Ramos (cell line): Measurements from ENCODE around the gene PLPP1.

ENCODE experiments used
- in situ Hi-C: fragments of 300-500 bp; cut with MboI; formaldehyde crosslinking; loops from one replicate; pipeline ENCODE4 v1.14.3; 2022; ENCODE audit warnings: low sequenced_read_pairs; ENCODE audit not compliant: unreplicated experiment

Gene PLPP1

DNA sequence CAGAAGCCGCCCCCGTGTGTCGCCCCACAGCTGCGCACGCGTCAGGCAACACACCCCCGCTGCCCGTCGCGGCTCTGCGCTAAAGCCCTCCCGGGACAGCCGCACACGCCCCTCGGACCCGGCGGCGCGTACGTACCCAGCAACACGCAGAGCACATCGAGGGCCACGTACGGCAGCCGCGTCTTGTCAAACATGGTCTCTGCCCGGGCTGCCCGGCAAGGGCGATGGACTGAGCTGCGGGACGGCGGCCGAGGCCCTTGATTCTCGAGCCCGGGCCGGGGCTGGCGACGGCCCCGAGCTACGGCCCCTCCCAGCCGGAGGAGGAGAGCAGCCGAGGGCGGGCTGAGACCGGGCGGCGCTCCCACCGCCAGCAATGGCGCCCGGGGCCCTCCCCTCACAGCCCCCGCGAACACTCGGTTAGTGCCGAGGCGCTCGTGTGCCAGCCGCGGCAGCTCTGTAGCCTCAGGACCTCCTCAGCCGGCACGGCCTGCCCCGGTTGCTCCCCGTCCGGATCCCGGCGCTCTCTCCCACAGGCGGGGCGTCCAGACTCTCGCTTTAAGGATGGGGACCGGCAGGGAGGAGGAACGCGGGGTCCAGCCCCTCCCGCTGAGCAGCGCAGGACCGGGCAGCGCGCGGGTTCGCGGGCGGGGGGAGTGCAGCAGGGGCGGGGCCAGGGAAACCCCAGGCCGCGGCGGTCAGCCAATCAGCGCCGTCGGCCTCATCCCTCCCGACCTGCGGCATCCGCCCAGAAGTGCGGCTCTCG lies at the start of gene PLPP1:
TSS of gene PLPP1 (minus strand) at position 529 of the 763 bp plus-strand sequence. CDS start at position 194, 335 bp downstream.
- in situ Hi-C loops: no loop called here

DNA sequence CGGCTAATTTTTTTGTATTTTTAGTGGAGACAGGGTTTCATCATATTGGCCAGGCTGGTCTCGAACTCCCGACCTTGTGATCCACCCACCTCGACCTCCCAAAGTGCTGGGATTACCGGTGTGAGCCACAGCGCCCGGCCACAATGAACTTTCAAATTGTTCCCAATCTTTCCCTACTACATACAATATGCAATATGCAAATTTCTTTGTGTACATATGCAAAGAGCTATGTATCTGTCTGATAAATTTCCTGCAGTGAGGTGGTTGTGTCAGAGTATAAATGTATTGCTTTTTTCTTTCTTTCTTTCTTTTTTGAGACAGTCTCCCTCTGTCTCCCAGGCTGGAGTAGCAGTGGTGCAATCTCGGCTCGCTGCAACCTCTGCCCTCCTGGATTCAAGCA lies 48.8 kb upstream of the PLPP1 start:
- in situ Hi-C loops: no loop called here

DNA sequence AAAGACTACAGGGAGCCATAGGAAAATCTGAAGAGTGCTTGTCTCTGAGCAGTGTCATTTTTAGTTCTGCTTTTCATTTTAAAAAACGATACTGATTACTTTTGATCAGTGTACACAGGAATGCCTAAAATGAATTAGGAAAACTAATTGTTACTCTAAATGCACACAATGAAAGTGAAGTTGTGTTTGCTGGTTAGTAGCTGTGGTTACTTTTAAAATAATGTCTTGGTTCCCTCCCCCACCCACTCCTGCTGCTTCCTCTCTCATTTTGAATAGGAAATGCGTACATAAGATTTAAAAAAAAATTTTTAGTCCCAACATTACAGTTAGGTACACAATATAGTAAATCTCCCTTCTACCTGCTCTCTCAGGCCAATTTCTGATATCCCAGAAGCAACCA lies 47.5 kb upstream of the PLPP1 start:
- in situ Hi-C loops: no loop called here

DNA sequence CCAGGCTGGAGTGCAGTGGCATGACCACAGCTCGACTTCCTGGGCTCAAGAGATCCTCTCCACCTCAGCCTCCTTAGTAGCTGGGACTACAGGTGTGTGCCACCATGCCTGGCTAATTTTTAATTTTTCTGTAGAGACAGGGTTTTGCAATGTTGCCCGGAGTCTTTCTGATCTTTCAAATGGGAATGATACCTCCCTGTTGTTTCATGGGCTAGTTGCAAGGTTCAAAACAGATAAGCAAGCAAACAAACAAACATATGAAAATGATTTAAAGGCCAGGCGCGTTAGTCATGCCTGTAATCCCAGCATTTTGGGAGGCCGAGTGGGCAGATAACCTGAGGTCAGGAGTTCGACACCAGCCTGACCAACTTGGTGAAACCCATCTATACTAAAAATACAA lies 45.3 kb upstream of the PLPP1 start:
- in situ Hi-C loops: no loop called here

DNA sequence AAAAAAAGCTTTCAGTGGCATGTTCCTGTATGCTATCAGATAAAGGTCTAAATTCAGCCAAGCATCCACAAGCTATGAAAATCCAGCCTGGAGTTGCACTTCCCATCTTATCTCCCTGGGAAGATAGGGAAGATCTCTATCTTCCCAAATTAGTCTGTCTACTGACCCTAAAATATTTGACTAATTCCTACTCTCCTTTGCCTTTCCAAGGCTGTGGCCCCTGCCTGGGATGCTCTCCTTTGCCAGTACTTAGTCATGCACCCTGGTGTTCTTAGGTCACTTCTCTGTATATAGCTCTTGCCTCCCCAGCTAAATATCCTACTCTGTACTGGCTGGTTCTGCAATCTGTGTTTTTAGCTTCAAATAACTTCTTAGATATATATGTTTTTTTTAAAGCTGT lies 44.0 kb upstream of the PLPP1 start:
- in situ Hi-C loops: no loop called here

DNA sequence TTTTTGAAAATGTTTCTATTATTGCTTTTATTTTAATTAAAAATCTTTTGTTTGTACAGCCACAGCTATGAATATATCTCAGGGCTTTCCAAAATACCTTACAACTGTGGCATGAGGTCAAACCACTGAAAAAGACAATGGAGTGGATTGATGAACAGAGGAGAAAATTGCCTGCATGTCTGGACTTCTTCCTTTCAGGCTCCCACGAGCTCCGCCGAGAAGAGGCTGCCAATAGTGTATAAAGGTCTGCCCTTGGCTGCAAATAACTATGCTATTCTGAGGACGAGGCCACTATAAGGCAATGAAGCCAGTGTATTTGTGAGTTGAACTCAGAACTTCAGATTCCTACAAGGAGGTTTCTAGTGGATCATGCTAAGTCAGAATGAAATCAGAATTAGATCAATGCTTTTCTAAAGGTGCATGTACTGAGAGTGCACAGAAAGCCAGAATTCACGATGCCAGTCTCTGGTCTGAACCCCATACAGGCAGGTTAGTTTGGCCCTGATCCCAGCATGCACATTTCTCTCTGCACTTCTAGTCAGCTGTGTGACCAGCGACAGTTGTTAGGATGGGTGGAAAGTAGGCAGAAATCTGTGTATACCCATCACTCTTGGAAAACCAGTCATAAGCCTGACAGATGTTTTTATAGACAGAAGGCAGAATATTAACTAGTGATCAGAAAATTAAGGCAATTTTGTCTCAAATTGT lies 42.7 kb upstream of the PLPP1 start:
- in situ Hi-C loops: no loop called here

DNA sequence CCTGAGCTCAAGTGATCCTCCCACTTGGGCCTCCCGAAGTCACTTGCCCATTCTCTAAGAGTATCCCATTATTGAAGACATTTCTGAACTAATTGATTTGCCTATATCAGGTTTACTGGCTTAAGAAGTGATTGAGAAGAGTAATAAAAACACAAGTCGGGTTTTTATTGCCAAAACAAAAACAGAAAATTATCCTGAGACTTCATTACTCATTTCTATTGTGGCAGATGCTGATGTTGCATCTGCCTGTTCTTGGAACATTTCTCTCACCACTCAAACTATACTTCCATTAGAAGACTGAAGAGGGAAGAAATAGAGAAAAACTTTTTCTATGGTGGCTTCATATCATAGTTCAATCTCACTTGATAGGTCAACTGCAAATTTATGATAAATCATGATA lies 41.9 kb upstream of the PLPP1 start:
- in situ Hi-C loops: no loop called here

DNA sequence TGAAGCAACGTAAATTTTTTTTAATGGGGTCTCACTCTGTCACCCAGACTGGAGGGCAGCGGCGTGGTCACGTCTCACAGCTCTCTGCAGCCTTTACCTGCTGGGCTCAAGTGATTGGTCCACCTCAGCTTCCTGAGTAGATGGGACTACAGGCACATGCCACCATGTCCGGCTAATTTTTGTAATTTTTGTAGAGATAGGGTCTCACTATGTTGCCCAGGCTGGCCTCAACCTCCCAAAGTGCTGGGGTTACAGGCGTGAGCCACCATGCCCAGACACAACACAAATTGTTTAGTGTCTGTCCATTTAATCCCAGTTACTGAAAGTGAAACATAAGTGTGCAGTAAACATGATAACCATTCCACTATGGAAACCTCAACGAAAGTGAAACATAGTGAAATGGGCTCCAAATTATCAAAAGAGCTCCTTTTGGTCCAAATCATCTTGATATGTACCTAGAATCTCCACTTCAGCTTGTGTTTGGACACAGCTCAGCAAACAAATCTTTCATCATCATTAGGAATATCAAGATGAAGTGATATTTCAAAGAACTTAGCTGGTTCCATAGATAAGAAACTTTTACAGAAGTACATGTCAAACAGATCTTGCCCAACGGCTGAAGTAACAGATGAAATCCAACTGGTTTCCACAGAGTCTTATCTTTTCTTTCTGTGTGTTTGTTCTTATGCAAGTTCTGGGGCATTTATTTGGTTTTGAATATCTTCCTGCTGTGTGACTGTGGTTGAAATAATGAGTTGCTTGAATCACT lies 41.2 kb upstream of the PLPP1 start:
- in situ Hi-C loops: no loop called here

DNA sequence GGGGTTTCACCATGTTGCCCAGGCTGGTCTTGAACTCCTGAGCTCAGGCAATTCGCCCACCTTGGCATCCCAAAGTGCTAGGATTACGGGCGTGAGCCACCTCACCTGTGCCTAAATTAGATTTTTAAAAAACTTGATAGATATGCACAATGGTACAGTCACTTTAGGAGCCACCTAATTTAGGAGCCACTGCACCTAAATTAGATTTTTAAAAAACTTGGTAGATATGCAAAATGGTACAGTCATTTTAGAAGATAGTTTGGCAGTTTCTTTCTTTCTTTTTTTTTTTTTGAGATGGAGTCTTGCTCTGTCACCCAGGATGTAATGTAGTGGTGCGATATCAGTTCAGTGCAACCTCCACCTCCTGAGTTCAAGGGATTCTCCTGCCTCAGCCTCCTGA lies 37.8 kb upstream of the PLPP1 start:
- in situ Hi-C loops: no loop called here

DNA sequence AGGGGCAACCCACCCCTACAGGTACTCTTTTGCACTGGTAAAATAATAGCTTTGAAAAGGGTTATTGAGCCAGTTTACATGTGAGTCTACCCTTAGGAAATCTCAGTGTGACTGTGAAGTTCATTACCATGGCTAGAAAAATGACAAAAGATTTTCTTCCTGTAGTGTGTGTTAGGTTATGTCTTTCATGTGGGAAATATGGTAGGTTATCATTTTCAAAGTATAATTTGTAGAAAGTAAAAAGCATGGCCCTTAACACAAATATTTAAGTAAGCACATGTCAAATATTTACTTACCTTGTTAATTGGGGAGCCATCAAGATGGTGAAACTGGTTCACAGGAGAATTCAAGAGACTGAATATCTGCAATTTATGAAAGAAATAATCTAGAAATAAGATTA lies 37.3 kb upstream of the PLPP1 start:
- in situ Hi-C loops: no loop called here

DNA sequence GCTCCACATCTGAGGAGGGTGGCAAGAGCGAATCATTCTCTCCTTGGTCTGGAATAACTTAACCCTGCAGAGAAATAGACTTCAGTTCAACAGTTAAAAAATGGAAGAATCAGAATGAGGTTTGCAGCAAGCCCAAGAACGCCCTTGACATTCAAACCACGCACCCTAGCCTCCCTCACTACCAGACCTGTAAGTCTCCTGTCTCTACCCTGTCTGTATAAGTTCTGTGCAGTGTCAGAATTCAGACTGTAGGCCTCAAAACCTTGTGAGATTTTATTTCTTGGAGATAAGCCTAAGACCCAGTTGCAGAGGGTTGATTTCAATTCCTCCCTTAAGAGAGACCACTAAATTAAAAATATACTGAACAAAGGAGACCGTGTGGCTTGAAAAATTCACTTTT lies 35.8 kb upstream of the PLPP1 start:
- in situ Hi-C loops: no loop called here

DNA sequence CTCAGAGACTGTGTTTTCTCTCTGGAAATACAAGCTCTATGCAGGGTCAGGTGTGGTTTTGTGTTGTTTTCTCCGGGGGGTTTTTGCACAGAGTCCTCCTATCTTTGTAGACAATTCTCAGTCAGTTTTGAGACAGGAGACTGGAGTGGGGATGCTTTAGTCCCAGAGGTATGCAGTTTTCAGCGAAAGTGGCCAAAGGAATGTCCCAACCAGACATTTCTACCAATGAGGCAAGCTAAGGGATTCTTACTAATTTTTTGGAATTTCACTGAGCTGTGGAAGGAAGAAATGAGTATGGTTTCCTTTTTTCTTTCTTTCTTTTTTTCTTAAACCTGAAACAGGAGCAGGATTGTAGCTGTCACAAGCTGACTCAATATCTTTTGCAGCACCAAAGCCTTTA lies 35.3 kb upstream of the PLPP1 start:
- in situ Hi-C loops: no loop called here

DNA sequence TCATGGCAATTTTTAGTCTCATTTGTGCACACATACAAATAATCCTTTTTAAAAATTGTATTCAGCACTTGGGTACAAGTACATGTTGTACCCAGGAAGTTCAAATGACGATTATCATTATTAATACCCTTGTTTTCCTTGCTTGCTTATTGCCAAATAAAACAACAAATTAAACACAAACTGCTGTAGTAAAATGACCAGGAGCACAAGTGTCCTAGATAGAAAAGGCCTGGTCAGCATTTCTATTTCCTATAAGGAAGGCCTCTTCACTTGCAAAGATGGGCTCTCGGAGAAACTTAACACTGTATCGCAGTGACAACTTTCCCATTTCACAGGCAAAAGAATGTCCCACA lies 34.7 kb upstream of the PLPP1 start:
- in situ Hi-C loops: no loop called here

DNA sequence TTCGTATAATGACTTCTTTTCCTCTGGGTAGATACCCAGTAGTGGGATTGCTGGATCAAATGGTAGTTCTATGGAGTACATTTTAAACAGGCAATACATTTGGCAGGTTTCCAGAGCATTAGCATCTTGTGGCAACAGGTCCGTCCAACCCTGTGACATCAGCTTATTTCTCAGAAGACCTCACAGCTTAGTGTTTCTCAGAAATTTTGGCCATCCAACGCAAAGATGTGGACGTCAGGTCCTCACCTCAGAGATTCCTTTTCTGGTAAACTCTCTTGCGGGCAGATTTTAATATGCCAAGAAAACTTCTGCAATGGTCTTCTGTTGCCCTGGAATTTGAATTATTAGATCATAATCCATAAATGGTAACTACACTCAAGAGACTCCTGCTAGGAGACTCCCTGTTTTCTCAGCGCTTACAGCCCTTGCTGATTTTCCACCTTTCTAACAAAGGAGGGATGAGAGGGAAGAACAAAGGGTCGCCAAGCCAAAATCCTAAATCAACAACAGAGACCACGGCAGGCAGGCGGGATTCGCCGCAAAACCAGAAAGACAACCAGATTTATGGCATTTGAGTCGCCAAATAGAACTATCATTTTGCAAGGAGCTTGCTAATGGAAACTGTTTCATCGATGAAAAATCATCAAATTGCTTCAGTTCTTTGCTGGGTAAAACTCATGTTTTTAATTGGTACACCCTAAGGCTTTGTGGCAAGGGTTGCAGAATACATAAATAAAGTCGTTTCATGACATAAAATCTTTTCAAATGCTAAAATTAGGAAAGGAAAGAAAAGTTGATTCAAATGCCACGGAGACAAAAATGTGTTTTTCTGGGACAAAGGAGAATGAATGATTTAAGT lies 34.1 kb upstream of the PLPP1 start:
- in situ Hi-C loops: no loop called here

DNA sequence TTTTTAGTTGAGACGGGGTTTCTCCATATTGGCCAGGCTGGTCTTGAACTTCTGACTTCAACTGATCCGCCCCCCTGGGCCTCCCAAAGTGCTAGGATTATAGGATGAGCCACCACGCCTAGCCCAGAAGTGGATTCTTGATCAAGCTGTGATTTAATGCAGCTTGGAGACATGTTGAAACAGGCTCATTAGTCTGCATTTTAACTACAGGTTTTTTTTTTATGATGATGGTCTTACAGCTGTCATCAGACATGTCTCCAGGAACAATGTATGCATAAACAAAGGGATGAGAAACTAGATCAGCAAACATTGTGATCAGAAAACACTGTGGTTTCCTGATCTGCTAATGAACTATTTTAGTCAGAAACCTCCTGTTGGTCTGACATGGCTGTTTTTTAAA lies 30.0 kb upstream of the PLPP1 start:
- in situ Hi-C loops: no loop called here

DNA sequence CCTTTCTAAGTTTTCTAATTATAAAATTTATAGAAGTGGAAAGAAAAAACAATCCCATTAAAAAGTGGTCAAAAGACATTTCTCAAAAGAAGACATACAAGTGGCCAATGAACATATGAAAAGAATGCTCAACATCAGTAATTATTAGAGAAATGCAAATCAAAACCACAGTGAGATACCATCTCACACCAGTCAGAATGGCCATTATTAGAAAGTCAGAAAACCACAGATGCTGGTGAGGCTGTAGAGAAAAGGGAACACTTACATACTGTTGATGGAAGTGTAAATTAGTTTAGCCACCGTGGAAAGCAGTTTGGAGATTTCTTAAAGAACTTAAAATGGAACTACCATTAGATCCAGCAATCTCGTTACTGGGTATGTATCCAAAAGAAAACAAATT lies 23.7 kb upstream of the PLPP1 start:
- in situ Hi-C loops: no loop called here

DNA sequence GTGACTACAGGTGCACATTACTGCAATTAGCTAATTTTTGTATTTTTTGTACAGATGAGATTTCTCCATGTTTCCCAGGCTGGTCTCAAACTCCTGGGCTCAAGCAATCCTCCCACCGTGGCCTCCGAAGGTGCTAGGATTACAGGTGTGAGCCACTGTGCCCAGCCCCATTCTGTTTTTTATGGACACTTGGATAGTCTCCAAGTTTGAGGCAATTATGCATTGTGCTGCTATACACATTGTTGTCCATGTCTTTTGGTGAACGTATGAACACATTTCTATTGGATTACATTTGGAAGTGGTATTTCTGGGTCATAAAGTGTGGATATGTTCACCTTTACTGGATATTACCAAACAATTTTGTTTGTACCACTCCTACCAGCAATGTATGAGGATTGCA lies 22.4 kb upstream of the PLPP1 start:
- in situ Hi-C loops: no loop called here

DNA sequence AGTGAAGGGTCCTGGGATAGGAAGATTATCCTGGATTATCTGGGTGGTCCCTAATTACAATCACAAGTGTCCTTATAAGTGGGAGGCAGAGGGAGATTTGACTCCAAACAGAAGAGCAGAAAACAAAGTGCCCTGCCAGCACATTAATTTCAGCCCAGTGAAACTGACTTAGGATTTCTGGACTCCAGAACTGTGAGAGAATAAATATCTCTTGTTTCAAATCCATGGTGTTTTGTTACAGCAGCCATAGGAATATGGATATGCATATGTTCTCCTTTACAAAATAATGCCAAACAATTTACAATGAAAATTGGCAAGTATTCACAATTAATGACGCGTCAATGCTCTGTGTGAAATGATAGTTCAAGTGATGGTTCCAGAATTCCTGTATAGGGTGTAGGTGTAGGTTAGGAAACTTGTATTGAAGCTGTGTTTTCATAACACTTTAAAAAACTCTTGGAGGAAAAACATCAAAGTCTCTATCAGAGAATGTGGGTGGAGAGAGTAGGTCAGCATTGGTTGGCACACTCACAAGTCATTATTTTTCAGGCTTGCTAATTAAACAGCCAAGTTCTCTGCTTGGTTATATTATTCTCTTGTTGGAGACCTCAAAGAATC lies 19.9 kb upstream of the PLPP1 start:
- in situ Hi-C loops: no loop called here

DNA sequence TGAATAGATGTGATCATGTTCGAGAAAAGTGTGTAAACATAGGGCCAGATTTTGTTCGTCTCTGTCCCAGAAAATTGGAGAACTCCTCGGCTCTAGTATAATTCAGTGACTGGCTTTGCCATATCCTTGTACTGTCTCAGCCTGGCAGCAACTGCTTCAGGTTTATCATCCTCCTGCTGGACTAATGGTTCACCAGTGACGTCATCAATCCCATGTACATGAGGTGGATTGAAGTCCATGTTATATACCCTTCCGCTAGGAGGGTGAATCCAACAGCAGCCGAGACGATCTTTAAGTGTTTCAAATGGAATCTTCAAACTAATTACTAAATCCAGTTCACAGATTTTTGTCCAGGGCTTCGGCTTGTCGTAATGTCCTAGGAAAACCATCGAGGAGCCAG lies 17.1 kb upstream of the PLPP1 start:
- in situ Hi-C loops: no loop called here

DNA sequence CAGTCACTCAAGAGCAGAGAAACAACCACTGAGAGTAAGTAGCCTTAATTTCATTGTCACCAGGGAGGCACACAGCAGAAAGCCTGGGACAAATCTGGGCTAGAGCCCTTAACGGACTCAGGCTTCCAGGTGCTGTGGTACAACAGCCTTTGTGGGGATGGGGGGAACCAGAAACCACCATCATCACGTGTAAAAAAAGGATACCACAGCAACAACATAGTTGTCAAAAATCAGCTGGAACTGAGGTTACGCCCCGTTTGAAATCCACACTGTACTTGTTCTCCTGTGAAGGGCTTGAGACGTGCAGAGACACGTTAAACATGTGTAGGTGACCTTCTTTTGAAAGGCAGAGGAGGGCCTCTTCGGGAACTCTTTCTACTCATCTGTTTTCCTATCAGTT lies 16.6 kb upstream of the PLPP1 start:
- in situ Hi-C loops: no loop called here
